ENCODE measurements around the gene HORMAD1. TPM values are rescaled to one million over a fixed set of nuclear protein-coding genes. Genes with fewer than 3 reads are reported as not detected.
A peak's percentile ranks its signal among the peaks of the same experiment; 100 is the strongest.
"Not testable (repeated sequence)": the region's sequence is repeated elsewhere in the genome, so short reads cannot be mapped to it uniquely, and the experiment has no call there.

The HORMAD1 gene, protein sequence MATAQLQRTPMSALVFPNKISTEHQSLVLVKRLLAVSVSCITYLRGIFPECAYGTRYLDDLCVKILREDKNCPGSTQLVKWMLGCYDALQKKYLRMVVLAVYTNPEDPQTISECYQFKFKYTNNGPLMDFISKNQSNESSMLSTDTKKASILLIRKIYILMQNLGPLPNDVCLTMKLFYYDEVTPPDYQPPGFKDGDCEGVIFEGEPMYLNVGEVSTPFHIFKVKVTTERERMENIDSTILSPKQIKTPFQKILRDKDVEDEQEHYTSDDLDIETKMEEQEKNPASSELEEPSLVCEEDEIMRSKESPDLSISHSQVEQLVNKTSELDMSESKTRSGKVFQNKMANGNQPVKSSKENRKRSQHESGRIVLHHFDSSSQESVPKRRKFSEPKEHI
- 0.04 TPM in 1 of 2 replicates, not detected in the other for total RNA-seq

DNA sequence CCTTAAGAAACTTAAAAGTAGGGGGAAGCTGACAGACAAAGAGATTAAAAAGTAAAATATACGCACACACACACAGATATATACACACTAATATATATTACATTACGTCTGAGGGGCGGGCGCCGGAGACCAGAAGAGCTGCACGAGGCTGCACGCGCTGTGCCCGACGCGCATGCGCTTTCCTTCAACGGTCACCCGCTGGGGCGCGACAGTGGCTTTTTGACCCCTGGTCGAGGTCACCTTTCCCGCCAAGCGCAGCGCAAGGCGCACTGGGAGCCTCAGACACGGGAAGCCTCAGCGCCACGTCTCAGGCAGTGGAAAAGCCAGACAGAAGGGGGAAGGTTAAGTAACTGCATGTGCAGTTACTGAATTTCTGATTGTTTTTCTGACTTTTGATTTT lies at the start of gene HORMAD1:
Gene HORMAD1, minus strand, starts transcription at position 193 of the 400 bp plus-strand sequence. CDS start 1,390 bp downstream, outside the sequence.
- DNase-seq (ENCODE audit: low read depth, low spot score): no peak

- not testable (repeated sequence) for DNase-seq (ENCODE audit: low read depth, low spot score)
These were observed 47.0 kb upstream of the HORMAD1 start for GRCh38 chr1:150767704-150768103.

DNA sequence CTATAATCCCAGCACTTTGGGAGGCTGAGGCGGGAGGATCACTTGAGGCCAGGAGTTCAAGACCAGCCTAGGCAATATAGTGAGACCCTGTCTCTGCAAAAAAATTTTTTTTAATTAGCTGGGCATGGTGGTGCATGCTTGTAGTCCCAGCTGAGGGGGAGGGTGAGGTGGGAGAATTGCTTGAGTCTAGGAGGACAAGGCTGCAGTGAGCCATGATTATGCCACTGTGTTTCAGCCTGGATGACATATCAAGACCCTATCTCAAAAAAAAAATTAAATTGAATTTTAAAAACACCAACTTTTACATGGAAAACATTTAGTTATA lies 45.2 kb upstream of the HORMAD1 start:
- not testable (repeated sequence) for DNase-seq (ENCODE audit: low read depth, low spot score)

DNA sequence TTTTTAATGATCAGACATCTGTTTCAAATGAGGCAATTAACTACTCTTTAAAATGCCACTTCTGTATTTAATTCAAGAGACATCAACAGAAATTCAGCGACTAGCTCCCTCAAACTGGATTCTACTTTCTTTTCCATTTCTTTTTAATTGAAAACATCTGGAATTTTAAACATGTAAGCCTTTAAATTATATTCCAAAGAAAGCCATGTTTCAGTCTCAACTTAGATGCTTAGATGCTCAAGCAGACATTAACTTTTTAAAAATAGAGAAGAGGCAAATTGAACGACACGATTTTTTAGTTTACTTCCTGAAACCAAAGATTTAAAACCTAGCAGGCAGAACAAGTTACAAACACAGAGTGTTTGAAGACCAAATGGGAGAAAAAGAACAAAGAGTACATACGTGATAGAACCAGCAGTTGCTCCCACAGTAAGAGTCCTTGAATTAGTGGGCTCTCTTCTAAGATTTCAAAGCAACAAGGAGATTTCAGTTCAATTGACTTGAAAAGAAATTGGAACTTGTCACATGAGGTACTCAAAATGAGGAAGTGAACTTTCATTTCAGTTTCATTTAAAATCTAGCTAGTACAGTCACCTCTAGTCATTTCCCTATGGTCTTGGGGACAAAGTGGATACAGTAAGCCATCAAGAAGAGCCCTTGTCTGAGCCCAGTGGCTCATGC lies 44.7 kb upstream of the HORMAD1 start, which contains the start of gene CTSS:
Gene CTSS, minus strand, starts transcription at position 483 of the 681 bp plus-strand sequence. CDS start 1,015 bp downstream, outside the sequence.
- no peak for DNase-seq (ENCODE audit: low read depth, low spot score)

GRCh38 chr1:150764617-150765101 lies 44.0 kb upstream of the HORMAD1 start:
- DNase-seq (ENCODE audit: low read depth, low spot score): peak; percentile 75

- no peak for DNase-seq (ENCODE audit: low read depth, low spot score)
These were observed 42.3 kb upstream of the HORMAD1 start for GRCh38 chr1:150763018-150763417.

DNA sequence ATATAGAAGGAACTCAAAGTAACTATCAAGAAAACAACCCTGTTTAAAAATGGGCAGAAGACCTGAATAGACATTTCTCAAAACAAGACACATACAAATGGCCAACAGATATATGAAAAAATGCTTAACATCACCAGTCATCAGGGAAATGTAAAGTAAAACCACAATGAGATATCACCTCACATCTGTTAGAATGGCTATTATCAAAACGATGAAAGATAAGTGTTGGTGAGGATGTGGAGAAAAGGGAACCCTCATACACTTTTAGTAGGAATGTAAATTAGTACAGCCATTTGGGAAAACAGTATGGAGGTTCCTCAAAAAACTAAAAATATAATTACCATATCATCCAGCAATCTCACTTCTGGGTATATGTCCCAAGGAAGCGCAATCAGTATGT lies 41.9 kb upstream of the HORMAD1 start:
- no peak for DNase-seq (ENCODE audit: low read depth, low spot score)

GRCh38 chr1:150761801-150762200 lies 41.1 kb upstream of the HORMAD1 start:
- DNase-seq (ENCODE audit: low read depth, low spot score): no peak

DNA sequence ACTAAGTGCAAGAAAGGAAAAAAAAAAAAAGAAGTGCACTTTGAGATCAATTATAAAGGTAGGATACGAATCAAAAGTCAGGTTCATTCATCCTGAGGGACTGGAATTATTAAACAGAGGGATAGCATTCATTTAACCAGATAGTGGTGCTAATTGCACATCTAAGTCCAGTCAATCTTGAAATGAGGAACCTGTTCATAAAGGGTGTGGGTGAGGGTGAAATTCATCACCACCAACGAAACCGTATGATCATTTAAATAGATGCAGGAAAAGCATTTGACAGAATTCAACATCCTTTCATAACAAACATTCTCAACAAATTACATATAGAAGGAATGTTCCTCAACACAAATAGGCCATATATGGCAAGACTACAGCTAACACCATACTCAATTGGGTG lies 39.3 kb upstream of the HORMAD1 start:
- no peak for DNase-seq (ENCODE audit: low read depth, low spot score)

GRCh38 chr1:150753416-150753815 lies 32.7 kb upstream of the HORMAD1 start:
- no peak for DNase-seq (ENCODE audit: low read depth, low spot score)

- no peak for DNase-seq (ENCODE audit: low read depth, low spot score)
These were observed 30.7 kb upstream of the HORMAD1 start for GRCh38 chr1:150751443-150751842.

DNA sequence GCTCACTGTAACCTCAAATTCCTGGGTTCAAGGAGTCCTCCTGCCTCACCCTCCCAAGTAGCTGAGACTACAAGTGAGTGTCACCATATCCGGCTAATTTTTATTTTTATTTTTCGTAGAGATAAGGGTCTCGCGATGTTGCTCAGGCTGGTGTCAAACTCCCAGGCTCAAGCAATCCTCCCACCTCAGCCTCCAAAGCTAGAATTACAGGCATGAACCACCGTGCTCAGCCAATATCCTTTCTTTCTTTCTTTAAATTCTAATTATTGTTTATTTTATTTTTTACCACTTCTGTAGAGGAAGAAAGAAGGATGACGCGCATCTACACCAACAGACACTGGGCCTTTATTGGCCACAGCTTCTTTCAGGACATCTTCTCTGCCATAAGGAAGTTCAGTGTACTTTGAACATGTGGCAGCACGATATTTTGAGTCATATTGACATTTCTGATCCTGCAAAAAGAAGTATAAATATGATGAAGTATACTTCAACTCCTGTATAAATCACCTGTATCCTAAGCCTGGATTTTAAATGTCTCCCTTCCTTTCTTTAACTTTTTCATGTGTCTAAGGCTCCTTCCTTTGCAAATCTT lies 29.1 kb upstream of the HORMAD1 start:
- no peak for DNase-seq (ENCODE audit: low read depth, low spot score)

DNA sequence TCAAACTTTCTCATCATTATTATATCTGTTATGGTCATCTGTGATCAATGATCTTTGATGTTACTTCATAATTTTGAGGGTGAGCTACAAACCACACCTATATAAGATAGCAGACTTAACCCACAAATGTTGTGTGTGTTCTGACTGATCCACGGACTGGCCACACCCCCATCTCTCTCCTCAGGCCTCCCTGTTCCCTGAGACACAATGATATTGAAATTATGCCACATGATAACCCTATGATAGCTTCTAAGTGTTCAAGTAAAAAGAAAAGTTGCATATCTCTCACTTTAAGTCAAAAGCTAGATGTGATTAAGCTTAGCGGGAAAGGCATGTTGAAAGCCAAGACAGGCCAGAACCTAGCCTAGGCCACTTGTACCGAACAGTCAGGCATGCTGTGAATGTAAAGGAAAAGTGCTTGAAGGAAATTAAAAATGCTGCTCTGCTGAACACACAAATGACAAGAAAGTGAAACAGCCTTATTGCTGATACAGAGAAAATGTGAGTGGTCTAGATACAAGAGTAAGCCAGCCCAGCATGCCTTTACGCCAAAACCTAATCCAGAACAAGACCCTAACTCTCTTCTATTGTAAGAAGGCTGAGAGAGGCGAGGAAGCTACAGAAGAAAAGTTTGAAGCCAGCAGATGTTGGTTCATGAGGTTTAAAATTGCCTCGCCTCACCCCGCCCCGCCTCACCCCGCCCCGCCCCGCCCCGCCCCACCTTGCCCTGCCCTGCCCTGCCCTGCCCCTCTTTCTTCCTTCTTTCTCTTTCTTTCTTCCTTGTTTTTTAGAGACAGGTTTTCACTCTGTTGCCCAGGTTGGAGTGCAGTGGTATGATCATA lies 28.4 kb upstream of the HORMAD1 start:
- DNase-seq (ENCODE audit: low read depth, low spot score): no peak

- no peak for DNase-seq (ENCODE audit: low read depth, low spot score)
These were observed 9.5 kb upstream of the HORMAD1 start for GRCh38 chr1:150730130-150730721.

DNA sequence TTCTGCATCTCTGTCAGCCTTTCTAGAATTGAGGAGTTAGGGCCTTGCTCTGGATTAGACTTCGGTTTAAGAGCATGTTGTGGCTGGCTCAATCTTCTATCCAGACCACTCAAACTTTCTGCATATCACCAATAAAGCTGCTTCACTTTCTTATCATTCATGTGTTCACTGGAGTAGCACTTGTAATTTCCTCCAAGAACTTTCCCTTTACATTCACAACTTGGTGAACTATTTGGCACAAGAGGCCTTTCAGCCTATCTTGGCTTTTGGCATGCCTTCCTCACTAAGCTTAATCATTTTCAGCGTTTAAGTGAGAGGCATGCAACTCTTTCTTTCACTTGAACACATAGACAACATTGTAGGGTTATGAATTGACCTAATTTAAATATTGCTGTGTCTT lies 3.6 kb upstream of the HORMAD1 start:
- DNase-seq (ENCODE audit: low read depth, low spot score): no peak

DNA sequence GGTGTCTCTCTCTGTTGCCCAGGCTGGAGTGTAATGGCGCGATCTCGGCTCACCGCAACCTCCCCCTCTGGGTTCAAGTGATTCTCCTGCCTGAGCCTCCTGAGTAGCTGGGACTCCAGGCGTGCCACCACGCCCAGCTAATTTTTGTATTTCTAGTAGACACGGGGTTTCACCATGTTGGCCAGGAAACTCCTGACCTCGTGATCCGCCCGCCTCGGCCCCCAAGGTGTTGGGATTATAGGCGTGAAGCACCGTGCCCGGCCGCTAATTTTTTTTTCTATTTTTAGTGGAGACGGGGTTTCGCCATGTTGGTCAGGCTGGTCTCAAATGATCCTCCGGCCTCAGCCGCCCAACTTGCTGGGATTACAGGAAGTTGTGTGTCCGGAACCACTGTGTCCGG lies 597 bp downstream of the HORMAD1 start:
- DNase-seq (ENCODE audit: low read depth, low spot score): no peak

- DNase-seq (ENCODE audit: low read depth, low spot score): no peak
These were observed 2.3 kb downstream of the HORMAD1 start for GRCh38 chr1:150718225-150718891.

DNA sequence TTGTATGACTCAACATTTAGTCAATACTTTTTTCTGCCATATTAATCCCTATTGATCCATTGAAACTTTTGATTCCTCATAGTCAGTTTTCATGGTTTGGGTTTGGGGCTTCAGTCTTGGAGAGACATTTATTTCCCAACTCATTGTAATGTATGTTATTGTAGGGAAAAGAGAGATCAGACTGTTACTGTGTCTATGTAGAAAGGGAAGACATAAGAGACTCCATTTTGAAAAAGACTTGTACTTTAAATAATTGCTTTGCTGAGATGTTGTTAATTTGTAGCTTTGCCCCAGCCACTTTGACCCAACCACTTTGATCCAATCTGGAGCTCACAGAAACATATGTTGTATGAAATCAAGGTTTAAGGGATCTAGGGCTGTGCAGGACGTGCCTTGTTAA lies 11.7 kb downstream of the HORMAD1 start:
- DNase-seq (ENCODE audit: low read depth, low spot score): not testable (repeated sequence)

- no peak for DNase-seq (ENCODE audit: low read depth, low spot score)
These were observed 12.1 kb downstream of the HORMAD1 start for GRCh38 chr1:150708595-150708994.

- no peak for DNase-seq (ENCODE audit: low read depth, low spot score)
These were observed 14.6 kb downstream of the HORMAD1 start for GRCh38 chr1:150706091-150706490.
